CD14-positive monocyte (primary cell): ENCODE measurements around the gene LENEP. TPM values are rescaled to one million over a fixed set of nuclear protein-coding genes. Genes with fewer than 3 reads are reported as not detected.

Experiments used
- DNase-seq, 3 donors: peaks; one replicate each; pipeline ENCODE4 v3.0.0-alpha.2; 2011 to 2022
- H2AFZ ChIP-seq: 2 replicates; pipeline ENCODE4 v1.6.0; 2012; ENCODE audit warnings: mild to moderate bottlenecking, low read depth, low read length, inconsistent platforms; ENCODE audit not compliant: insufficient read depth, poor library complexity, severe bottlenecking
- H3K27ac ChIP-seq, 2 donors: 1 replicate in 1 of 2; 2 replicates in 1 of 2; pipeline ENCODE4 v1.5.1; 2012 to 2013; ENCODE audit warnings: low read length in 2 of 2, control low read depth in 1 of 2, inconsistent platforms in 1 of 2, low read depth in 1 of 2, mild to moderate bottlenecking in 1 of 2
- H3K27me3 ChIP-seq, 2 donors: one replicate each; pipeline versions ENCODE4 v1.6.0 to v1.6.1; 2011 to 2013; ENCODE audit warnings: low read length in 2 of 2; ENCODE audit not compliant: control insufficient read depth in 2 of 2, insufficient read depth in 2 of 2
- H3K36me3 ChIP-seq, 2 donors: replicated peaks in 1 of 2; 1 replicate in 1 of 2; 2 replicates in 1 of 2; pipeline versions ENCODE4 v1.5.1 to v1.6.1; 2012 to 2013; ENCODE audit warnings: low read length in 2 of 2, control low read depth in 1 of 2, inconsistent platforms in 1 of 2, mild to moderate bottlenecking in 1 of 2; ENCODE audit not compliant: insufficient read depth in 2 of 2, control insufficient read depth in 1 of 2
- H3K4me1 ChIP-seq, 2 donors: 1 replicate in 1 of 2; 2 replicates in 1 of 2; pipeline versions ENCODE4 v1.5.1 to v1.6.1; 2012 to 2013; ENCODE audit warnings: low read length in 2 of 2, control low read depth in 1 of 2, inconsistent platforms in 1 of 2, mild to moderate bottlenecking in 1 of 2, moderate library complexity in 1 of 2; ENCODE audit not compliant: insufficient read depth in 2 of 2, control insufficient read depth in 1 of 2
- H3K4me2 ChIP-seq: replicated peaks from 2 replicates; pipeline ENCODE3; 2012; ENCODE audit warnings: low read length, moderate library complexity, mild to moderate bottlenecking; ENCODE audit not compliant: poor library complexity, severe bottlenecking; ENCODE audit errors: extremely low read depth
- H3K4me3 ChIP-seq, 3 experiments: fragments of 200-600 bp in 1 of 3; sonication (generic) in 1 of 3; replicated peaks in 1 of 3; 1 replicate in 2 of 3; 2 replicates in 1 of 3; pipeline ENCODE4 v1.5.1; 2011 to 2013; ENCODE audit warnings: low read length in 3 of 3, mild to moderate bottlenecking in 3 of 3, control low read depth in 2 of 3, low read depth in 2 of 3, inconsistent platforms in 1 of 3, moderate library complexity in 1 of 3
- H3K79me2 ChIP-seq: 2 replicates; pipeline ENCODE4 v1.6.0; 2012; ENCODE audit warnings: mild to moderate bottlenecking, control low read depth, inconsistent platforms, low read length, moderate library complexity; ENCODE audit not compliant: insufficient read depth
- H3K9ac ChIP-seq: 2 replicates; pipeline ENCODE4 v1.6.0; 2017; ENCODE audit warnings: low read length, mild to moderate bottlenecking; ENCODE audit not compliant: insufficient read depth, poor library complexity, severe bottlenecking
- H3K9me3 ChIP-seq, 2 donors: replicated peaks in 1 of 2; 1 replicate in 1 of 2; 2 replicates in 1 of 2; pipeline versions ENCODE4 v1.5.1 to v1.6.1; 2012 to 2013; ENCODE audit warnings: low read length in 2 of 2, control low read depth in 1 of 2; ENCODE audit not compliant: control insufficient read depth in 1 of 2, insufficient read depth in 1 of 2
- H4K20me1 ChIP-seq: 2 replicates; pipeline ENCODE4 v1.6.0; 2012; ENCODE audit warnings: mild to moderate bottlenecking, low read length, control low read depth, moderate library complexity; ENCODE audit not compliant: insufficient read depth
- H3K27ac Mint-ChIP-seq, 7 donors: one replicate each; pipeline ENCODE4 v1.8.0; 2020; ENCODE audit warnings: mild to moderate bottlenecking in 7 of 7, mixed read lengths in 7 of 7, moderate library complexity in 6 of 7, inconsistent platforms in 2 of 7
- H3K27me3 Mint-ChIP-seq, 3 donors: one replicate each; pipeline ENCODE4 v1.8.0; 2021 to 2022; ENCODE audit warnings: low read depth in 3 of 3, mild to moderate bottlenecking in 3 of 3, mixed read lengths in 3 of 3, moderate library complexity in 3 of 3, inconsistent platforms in 1 of 3
- H3K36me3 Mint-ChIP-seq, 2 donors: one replicate each; pipeline ENCODE4 v1.8.0; 2020; ENCODE audit warnings: mixed read lengths in 2 of 2, inconsistent platforms in 1 of 2, mild to moderate bottlenecking in 1 of 2
- H3K4me1 Mint-ChIP-seq: one replicate; pipeline ENCODE4 v1.8.0; 2020; ENCODE audit warnings: mild to moderate bottlenecking, mixed read lengths
- H3K4me3 Mint-ChIP-seq, 2 donors: one replicate each; pipeline ENCODE4 v1.8.0; 2020; ENCODE audit warnings: mild to moderate bottlenecking in 2 of 2, mixed read lengths in 2 of 2, moderate library complexity in 1 of 2
- H3K9me3 Mint-ChIP-seq, 7 donors: one replicate each; pipeline ENCODE4 v1.8.0; 2020 to 2022; ENCODE audit warnings: mixed read lengths in 7 of 7, mild to moderate bottlenecking in 6 of 7, moderate library complexity in 6 of 7, inconsistent platforms in 2 of 7
- WGBS: methylation state at CpG from one replicate; pipeline ENCODE4 v1.1.5; 2013; ENCODE audit warnings: missing lambda C conversion rate; ENCODE audit not compliant: insufficient coverage; 5-methylcytosine and 5-hydroxymethylcytosine counted together
- intact Hi-C, 2 donors: fragments of 100-400 bp; cut with micrococcal nuclease; formaldehyde crosslinking; loops; one replicate each; pipeline versions ENCODE4 v1.15.0 to v1.15.1; 2023
- polyA plus RNA-seq, 3 donors: library from polyadenylated mRNA; depleted of rRNA in 1 of 3; unstranded in 2 of 3; stranded (reverse) in 1 of 3; fragments of 300-500 nt in 2 of 3; fragments of >200 nt in 1 of 3; fragmentation: Illumina TruSeq in 2 of 3; gene quantifications; 1 replicate in 2 of 3; 2 replicates in 1 of 3; pipeline ENCODE4 v1.2.3, GENCODE V29; 2012 to 2021
- TF ChIP-seq, protein P1 (sequence below): fragments of 200-600 bp; IDR thresholded peaks from one replicate; pipeline ENCODE4 v1.8.0; 2022; ENCODE audit warnings: antibody characterized with exemption, mild to moderate bottlenecking

The LENEP gene
- polyA plus RNA-seq, 3 donors, result not detected

DNA sequence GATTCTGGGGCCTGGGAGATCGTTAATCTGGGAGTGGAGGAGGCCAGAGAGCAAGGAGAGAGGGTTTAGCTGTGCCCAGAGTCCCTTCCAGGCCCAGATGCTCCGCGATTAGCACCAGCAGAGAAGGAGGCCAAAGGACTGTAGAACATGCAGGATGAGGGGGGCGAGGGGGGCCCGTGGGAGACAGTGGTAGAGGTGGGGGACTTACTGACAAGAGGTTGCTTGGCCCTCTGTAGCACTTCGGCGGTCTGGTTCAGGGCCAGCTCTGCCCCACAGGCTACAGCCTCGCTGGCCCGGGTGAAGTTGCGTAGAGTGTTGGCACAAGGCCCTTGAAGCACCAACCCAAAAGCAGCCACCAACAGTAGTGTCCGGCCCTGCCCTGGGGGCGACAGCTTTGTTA lies 39.5 kb downstream of the LENEP start:
- peaks cover 0 to 1% (median 0%) of the 10 kb centered on the region in 7 donors for H3K9me3 Mint-ChIP-seq
- Histone ChIP-seq H3K9me3 (no peaks in the 10 kb centered on the region), H4K20me1 (no peaks in the 10 kb centered on the region), H3K79me2 (no peaks in the 10 kb centered on the region), H2AFZ (no peak overlapping the region), H3K4me3 (no peak overlapping the region), H3K27me3 (no peaks in the 10 kb centered on the region), H3K27ac (no peak overlapping the region), H3K4me1 (peaks cover 28 to 31% of the 10 kb centered on the region in 2 donors), H3K9ac (no peak overlapping the region), H3K4me2 (no peak overlapping the region), H3K36me3 (no peaks in the 10 kb centered on the region)
- H3K4me1 Mint-ChIP-seq, result peaks cover 34% of the 10 kb centered on the region
- peak overlapping the region in 1 of 2 donors; percentile 15 for H3K4me3 Mint-ChIP-seq
- peaks cover 0 to 3% of the 10 kb centered on the region in 2 donors for H3K36me3 Mint-ChIP-seq
- peaks cover 4 to 10% (median 5%) of the 10 kb centered on the region in 3 donors for H3K27me3 Mint-ChIP-seq
- 93% methylated on average over 9 of the region's 12 CpGs for WGBS
- intact Hi-C loops, result no loop called here
- DNase-seq, result no peak
- H3K27ac Mint-ChIP-seq, result no peak overlapping the region
- TF ChIP-seq, protein P1, sequence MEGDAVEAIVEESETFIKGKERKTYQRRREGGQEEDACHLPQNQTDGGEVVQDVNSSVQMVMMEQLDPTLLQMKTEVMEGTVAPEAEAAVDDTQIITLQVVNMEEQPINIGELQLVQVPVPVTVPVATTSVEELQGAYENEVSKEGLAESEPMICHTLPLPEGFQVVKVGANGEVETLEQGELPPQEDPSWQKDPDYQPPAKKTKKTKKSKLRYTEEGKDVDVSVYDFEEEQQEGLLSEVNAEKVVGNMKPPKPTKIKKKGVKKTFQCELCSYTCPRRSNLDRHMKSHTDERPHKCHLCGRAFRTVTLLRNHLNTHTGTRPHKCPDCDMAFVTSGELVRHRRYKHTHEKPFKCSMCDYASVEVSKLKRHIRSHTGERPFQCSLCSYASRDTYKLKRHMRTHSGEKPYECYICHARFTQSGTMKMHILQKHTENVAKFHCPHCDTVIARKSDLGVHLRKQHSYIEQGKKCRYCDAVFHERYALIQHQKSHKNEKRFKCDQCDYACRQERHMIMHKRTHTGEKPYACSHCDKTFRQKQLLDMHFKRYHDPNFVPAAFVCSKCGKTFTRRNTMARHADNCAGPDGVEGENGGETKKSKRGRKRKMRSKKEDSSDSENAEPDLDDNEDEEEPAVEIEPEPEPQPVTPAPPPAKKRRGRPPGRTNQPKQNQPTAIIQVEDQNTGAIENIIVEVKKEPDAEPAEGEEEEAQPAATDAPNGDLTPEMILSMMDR, result no peak

GRCh38 chr1:155033524-155033923 lies 40.1 kb downstream of the LENEP start, which contains the start of the genes DCST1 and DCST2:
Gene DCST1 (plus strand): TSS chr1:155033824. CDS start chr1:155034037, 213 bp downstream.
Gene DCST2 (minus strand): TSS chr1:155033781. CDS start chr1:155033701, 80 bp downstream.
- DNase-seq, result no peak
- intact Hi-C loops, result no loop called here
- H3K27ac ChIP-seq, result no peak within 1 kb of the TSS
- no peaks in the 10 kb centered on the region for H3K27me3 ChIP-seq
- H3K4me2 ChIP-seq, result no peak within 1 kb of the TSS
- H4K20me1 ChIP-seq, result no peaks in the 10 kb centered on the region
- TF ChIP-seq, protein P1, result no peak
- H3K27me3 Mint-ChIP-seq, result peaks cover 8 to 12% (median 12%) of the 10 kb centered on the region in 3 donors
- peaks cover 26 to 28% of the 10 kb centered on the region in 2 donors for H3K4me1 ChIP-seq
- H3K27ac Mint-ChIP-seq, result no peak within 1 kb of the TSS
- H2AFZ ChIP-seq, result no peak within 1 kb of the TSS
- H3K79me2 ChIP-seq, result no peaks in the 10 kb centered on the region
- no peak within 1 kb of the TSS for H3K4me3 ChIP-seq
- H3K4me1 Mint-ChIP-seq, result peaks cover 32% of the 10 kb centered on the region
- H3K36me3 ChIP-seq, result no peaks in the 10 kb centered on the region
- H3K9me3 ChIP-seq, result no peaks in the 10 kb centered on the region
- H3K9ac ChIP-seq, result no peak within 1 kb of the TSS
- H3K9me3 Mint-ChIP-seq, result peaks cover 0 to 1% (median 0%) of the 10 kb centered on the region in 7 donors
- 89% methylated on average over 5 of the region's 9 CpGs for WGBS
- peak within 1 kb of the TSS in 1 of 2 donors; percentile 15 for H3K4me3 Mint-ChIP-seq
- peaks cover 0 to 3% of the 10 kb centered on the region in 2 donors for H3K36me3 Mint-ChIP-seq
